Superior temporal gyrus (tissue), 1 donor: ENCODE data around the gene HIPK3.
"Not testable (repeated sequence)": the region's sequence is repeated elsewhere in the genome, so short reads cannot be mapped to it uniquely, and the experiment has no call there.

Source experiments
- DNase-seq: peaks from one replicate; pipeline ENCODE4 v3.0.0-alpha.2; 2016; ENCODE audit errors: extremely low spot score

HIPK3 gene

DNA sequence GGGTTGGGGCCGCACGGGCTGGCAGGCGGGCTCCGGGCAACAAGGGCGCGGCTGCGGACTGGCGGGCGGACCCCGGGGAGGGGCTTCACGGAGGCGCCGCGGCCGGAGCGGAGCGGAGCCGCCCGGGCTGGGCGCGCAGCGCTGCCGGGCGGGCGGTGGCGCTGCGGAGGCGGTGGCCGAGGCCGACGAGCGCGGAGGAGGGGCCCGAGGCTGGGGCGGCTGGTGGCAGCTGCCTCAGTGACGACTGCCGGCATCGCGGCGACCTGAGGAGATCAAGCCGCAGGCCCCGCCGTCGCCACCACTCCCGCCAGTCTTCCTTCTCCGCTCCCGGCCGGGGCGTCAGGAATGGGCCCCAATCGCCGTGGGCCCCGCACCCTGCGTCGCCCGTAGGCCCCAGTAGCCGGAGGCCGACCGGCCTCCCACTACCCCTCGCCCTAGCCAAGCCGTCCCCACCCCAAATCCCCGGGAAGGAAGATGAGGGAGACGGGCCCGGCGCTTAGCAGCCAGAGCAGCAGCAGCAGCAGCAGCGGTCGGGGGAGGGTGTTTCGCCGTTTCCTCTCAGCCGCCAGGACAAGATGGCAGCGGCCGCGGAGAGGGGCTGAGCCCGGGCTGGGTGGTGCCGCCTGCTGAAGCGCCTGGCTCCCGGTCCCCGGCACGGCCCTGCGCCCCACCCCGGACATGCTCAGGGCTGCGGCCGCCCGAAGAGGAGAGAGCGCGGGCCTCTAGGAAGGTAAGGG lies at the start of gene HIPK3:
Gene HIPK3, plus strand, starts transcription at position 222 of the 737 bp plus-strand sequence.
- DNase-seq, result peak; percentile 60

DNA sequence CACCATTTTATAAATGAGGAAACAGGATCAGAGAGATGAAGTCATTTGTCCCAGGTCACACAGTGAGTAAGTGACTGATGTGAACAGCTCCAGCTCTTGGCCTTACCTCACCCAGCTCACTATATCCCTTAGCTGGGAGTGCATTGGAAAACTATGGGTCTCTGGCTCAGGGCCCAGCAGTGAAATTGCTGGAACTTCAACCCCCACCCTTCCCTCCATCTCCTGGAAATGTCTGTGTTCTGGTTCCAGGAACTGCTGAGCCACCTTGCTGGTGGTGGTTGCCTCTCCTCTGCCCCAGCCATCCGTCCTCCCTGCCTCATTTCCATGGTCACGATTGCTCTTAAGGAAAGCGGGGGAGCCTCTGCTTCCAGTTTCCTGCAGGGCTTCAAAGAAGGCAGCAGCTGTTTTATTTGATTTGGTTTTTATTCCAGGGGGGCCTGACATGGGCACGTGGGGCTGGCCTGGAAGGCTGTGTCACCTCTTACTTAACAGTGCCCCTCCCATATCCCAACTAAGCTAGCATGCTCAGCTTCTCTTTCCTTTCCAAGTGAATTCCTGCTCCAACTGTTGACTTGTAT lies 49.7 kb upstream of the HIPK3 start:
- DNase-seq, result no peak

DNA sequence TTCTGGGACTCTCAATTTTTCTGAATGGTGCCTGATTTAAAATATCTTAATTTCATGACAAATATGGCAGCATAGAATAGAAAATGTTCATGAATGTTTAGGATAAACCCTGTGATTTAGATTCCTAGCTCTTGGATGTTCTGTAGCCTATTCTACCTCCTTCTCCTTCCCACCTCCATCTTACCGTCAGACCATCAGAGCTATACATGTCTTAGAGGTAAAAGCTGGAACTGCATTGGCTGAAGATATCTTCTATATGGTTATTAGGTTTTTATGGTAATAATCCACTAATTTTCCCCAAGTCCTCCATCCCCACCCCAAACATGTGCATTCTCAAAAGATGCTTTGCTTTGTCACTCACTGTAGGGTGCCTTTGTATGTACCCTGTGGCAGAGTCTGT lies 49.0 kb upstream of the HIPK3 start:
- no peak for DNase-seq

DNA sequence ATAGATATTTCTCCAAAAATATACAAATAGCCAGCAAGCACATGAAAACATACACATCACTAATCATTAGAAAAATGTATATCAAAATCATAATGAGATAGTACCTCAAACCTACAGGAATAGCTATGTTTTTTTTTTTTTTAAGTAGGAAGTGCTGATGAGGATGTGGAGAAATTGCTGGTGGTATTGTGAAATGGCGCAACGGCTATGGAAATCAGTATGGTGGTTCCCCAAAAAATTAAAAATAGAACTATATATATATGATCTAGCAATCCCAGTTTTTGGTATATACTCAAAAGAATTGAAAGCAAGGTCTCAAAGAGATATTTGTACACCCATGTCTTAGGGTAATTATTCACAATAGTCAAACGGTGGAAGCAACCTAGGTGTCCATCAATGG lies 46.0 kb upstream of the HIPK3 start:
- no peak for DNase-seq

DNA sequence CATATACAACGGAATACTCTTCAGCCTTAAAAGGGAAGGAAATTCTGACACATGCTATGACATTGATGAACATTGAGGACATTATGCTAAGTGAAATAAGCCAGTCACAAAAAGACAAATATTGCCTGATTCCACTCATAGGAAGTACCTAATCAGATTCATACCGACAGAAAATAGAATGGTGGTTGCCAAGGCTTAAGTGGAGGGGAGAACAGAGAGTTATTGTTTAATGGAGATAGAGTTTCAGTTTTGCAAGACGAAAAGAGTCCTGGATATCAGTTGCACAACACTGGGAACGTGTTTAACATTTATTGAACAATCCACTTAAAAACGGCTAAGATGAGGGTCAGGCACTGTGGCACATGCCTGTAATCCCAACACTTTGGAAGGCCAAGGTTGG lies 45.6 kb upstream of the HIPK3 start:
- DNase-seq, result no peak

DNA sequence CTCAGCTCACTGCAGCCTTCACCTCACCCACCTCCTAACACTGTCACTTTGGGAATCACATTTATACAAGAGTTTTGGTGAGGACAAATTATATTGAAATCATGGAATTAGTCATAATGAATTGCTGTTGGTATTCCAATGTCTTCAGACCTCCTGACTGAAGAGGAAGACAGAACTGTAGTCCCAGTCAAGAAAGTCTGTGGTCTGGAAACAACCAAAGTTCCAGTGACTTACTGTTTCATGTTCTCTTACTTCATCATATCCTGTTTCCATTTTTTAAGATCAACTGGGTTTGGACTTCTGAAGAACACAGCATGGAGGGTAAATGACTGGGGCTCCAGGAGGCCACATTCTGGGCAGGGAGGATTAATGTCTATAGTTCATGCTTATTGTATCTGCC lies 43.0 kb upstream of the HIPK3 start:
- no peak for DNase-seq

DNA sequence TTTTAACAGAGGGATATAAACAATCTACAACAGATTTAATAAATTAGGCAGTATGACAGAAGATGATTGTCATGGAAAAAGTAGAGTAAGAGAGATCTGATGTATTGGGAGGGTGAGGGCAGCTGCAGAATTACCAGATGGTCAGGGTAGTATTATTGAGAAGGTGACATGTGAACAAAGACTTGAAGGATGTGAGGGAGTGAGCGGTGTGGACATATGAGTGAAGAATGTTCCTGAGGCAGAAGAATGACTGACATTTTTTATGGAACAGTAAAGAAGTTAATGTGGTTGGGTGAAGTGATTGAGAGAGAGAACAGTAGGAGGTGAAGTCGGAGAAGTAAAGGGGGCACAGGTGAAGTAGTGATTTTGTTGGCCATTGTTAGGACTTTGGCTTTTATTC lies 42.4 kb upstream of the HIPK3 start:
- no peak for DNase-seq

DNA sequence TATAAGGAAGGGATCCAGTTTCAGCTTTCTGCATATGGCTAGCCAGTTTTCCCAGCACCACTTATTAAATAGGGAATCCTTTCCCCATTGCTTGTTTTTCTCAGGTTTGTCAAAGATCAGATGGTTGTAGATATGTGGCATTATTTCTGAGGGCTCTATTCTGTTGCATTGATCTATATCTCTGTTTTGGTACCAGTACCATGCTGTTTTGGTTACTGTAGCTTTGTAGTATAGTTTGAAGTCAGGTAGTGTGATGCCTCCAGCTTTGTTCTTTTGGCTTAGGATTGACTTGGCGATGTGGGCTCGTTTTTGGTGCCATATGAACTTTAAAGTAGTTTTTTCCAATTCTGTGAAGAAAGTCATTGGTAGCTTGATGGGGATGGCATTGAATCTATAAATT lies 40.5 kb upstream of the HIPK3 start:
- not testable (repeated sequence) for DNase-seq

DNA sequence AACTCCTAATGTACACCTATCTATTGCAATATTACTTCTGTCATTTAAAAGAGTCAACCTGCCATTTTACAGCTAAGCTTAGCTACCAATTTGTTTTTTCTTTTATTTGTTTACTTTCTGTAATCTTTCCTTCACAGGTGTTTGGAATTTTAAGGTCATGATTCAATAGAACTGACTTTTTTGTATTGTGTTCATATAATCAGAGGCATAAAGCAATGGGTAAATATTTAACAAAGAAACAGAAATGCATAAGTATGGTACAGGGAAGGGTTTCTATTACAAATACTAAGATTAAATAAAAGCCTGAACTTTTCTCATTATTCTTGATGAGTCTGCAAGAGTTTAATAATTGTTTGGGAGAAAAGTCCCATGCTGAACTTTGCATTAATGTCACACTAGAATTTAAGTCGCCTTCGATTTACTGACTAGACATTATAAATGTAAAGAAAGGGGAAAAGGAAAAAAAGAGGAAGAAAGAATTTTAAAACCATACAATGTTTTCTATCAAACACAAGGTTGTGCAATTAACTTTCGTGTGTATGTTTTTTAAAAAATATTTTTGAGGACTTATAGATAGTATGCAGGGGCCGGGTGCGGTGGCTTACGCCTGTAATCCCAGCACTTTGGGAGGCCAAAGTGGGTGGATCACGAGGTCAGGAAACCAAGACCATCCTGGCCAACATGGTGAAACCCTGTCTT lies 35.0 kb upstream of the HIPK3 start:
- DNase-seq, result no peak

DNA sequence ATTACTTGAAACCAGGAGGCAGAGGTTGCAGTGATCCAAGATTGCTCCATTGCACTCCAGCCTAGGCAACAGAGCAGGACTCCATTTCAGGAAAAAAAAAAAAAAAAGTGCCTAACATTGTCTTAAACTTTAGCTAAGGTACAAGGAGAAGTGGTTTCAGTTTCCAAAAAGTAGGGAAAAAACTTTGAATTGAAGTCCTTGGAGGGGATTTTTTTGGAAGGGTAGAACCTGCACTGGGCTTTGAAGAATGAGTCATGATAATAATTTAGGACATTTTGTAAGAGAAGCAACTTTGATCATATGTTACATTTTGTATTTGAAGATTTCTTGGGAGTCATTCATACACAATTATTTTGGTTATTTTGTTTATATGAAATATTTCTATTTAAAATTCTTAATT lies 31.8 kb upstream of the HIPK3 start:
- no peak for DNase-seq

DNA sequence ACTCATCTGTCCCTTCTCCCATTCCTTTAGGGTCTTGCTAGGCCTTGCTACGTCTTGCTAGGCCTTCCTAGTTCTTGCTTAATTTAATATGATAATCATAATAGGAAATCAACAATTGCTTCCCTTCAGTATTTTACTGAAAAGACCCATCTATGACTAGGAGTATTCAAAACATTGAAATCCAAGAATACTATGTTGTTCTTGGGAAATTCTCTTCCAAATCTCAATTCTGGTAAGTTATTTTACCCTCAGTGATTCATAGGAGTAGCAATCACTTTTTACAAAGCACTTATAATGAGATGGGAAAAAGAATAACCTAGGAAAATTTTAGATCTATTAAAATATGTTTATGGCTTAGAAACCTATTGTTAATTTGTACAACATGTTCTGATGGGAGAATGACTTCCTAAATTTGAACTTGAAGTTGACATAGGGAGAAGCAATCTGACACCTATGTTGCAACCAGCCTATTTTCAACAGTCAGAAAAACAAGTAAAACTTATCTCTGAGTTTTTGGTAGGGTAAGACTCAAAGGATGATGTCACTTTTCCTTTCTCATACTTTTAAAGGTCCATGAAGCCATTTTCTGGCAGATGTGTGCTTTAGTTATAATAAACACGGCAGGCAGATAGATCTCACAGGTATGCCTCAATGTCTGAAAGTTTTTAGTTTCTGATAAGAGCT lies 29.5 kb upstream of the HIPK3 start:
- DNase-seq, result no peak

DNA sequence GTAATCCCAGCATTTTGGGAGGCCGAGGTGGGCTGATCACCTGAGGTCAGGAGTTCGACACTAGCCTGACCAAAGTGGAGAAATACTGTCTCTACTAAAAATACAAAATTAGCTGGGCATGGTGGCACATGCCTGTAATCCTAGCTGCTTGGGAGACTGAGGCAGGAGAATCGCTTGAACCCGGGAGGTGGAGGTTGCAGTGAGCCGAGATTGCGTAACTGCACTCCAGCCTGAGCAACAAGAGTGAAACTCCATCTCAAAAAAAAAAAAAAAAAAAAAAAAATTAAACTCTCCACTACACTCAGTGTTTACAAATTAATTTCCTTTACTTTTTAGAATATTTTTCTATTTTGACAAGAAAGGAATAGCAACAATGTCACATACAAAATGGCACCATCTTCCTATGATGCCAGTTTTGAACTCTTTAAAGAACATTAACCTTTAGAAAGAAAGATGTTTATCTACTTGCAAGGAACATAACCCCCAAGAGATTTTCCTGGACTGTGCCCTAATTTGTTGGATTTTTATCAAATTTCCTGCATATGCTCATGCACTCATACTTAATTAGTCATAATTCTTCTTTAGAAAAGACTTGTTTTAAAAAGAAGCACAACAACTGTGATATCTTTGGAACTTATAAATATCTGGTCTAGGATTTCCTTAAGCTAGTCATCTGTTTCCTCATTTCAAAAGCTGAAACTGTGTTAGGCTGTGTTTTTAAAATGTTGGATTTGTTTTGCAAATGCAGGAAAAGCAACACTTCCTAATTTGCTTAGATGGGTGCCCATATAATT lies 22.6 kb upstream of the HIPK3 start:
- no peak for DNase-seq

DNA sequence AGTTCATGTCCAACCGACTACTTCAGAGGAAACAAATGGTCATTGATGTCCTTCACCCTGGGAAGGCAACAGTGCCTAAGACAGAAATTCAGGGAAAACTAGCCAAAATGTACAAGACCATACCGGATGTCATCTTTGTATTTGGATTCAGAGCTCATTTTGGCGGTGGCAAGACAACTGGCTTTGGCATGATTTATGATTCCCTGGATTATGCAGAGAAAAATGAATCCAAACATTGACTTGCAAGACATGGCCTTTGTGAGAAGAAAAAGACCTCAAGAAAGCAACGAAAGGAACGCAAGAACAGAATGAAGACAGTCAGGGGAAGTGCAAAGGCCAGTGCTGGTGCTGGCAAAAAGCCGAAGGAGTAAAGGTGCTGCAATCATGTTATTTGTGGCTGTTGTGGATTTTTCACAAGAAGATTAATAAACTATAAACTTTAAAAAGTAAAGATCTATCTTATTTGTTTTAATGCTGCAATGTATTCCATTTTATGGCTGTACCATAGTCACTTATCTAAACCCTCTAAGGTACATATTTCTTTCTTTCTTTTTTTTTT lies 20.1 kb upstream of the HIPK3 start:
- DNase-seq, result no peak

DNA sequence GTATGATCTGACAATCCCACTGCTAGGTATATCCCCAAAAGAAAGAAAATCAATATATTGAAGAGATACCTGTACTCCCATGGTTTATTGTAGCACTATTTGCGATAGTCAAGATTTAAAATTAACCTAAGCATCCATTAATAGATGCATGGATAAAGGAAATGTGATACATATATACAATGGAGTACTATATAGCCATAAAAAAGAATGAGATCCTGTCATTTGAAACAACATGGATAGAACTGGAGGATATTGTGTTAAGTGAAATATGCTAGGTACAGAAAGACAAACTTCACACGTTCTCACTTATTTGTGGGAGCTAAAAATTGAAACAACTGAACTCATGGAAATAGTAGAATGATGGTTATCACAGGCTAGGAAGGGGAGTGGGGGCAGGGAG lies 14.6 kb upstream of the HIPK3 start:
- DNase-seq, result no peak

DNA sequence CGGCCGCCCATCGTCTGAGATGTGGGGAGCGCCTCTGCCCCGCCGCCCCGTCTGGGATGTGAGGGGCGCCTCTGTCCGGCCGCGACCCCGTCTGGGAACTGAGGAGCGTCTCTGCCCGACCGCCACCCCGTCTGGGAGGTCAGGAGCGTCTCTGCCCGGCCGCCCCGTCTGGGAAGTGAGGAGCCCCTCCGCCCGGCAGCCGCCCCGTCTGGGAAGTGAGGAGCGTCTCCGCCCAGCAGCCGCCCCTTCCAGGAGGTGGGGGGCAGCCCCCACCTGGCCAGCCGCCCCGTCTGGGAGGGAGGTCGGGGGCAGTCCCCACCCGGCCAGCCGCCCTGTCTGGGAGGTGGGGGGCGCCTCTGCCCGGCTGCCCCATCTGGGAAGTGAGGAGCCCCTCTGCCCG lies 13.5 kb upstream of the HIPK3 start:
- DNase-seq, result not testable (repeated sequence)

DNA sequence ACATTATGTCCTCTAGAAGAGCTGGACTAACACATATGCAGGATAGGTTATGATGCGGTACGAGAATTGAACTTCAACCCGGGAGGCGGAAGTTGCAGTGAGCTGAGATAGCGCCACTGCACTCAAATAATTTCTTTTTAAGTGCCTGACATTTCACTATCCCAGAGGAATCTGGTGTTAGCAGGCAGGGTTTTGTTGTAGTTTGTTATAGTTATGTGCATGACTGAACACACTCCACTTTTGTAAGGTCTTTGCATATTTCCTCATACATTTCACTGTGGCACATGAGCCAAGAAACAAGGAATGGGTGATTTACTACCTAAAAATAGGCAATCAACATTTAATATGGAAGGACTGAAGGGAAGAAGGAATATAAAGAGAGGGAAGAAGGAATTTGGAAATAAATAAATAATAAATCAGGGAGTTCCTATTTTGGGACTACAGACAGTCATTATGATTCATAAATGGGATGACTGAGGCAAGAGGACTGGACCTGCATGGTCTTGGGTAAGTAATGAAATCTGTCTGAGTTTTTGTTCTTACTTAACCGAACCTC lies 8.7 kb upstream of the HIPK3 start:
- DNase-seq, result no peak

DNA sequence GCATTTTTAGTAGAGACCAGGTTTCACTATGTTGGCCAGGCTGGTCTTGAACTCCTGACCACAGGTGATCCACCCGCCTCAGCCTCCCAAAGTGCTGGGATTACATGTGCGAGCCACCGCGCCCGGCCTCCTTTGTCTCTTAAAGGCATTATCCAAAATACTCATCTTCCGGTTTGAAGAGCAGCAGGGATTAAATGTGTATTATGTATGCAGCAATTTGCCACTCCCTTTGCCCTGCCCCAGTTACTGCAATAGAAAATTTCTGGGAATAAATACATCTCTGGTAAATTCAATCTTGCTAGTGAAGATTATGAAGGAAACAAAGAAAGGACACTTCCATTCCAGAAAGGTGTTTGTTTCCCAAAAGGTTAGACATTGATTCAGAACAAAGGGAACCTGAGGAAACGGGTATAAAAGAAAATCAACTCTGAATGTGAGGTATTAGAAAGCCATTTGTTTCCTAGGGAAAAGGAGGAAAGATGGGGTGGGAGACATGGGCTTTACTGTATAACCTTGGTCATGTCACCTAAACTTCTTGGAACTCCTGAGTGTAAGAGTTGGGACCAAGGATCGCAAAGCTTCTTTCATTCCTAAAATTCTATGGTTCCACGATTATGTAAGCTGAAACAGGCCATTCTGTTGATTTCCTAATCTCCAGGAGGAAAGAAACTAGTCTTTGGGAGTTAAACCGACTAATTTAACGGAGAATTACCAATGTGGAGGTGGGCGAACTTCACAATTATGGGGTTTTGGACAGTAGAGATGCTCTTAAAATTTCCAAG lies 959 bp upstream of the HIPK3 start:
- peak; percentile 65 for DNase-seq

DNA sequence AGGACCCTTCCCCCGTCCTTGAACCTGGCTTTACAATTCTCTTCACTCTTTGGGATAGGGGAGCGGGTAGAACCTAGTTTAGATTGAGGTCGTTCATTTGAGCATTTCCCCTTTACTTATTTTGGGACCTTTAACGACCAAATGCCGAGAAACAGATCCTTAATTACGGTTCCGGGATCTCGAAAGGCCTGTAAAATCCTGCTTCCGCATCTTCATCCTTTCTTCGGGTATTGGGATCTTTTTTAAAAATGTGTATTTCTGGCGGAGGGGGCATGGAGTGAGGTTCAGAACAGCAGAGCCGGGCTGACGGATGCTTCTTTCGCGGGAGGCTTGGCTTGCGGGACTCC lies 395 bp upstream of the HIPK3 start:
- DNase-seq, result peak; percentile 74

DNA sequence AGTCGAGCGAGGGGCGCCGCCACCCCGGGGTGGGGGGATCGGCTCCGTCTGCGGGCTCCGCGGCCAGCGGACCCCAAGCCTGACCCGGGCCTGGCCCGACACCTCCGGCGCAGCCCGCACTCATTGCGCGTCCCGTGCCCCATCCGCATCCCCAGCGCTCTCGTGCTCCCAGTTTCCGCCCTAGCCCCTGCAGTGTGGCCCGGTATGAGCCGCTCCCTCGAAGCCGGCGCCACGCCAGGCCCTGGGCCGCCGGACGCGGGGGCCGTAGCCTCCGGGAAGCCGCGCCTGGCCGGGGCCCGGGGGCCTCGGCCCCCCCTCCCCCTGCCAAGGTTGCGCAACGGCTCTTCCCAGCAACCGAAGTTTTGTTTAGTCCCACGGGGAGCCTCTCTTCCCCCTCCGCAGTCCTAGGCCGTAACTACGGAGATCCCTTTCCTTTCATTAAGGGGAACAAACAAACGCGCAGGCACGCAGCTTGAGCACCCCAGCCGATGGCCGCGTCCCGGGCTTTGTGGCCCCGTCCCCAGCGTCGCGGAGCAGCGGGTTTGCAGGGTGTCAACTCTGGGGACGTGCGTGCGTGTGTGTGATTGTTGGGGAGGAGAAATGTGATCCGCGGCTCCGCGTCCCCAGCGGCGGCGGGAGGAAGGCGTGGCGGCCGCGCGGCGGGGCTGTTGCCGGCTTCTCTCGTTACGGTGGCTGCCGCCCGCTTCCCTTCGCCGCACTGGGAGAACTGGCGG lies 883 bp downstream of the HIPK3 start:
- peak; percentile 80 for DNase-seq
